HFFc6 (cell line): ENCODE results near the gene FAAP20. TPM values are rescaled to one million over a fixed set of nuclear protein-coding genes. Genes with fewer than 3 reads are reported as not detected.

Source experiments
- DNase-seq: peaks from one replicate; pipeline ENCODE4 v3.0.0-alpha.2; 2018
- H3K27ac Mint-ChIP-seq: 2 replicates; pipeline ENCODE4 v1.8.0; 2020; ENCODE audit warnings: mild to moderate bottlenecking, mixed read lengths
- H3K27me3 Mint-ChIP-seq: 2 replicates; pipeline ENCODE4 v1.8.0; 2021; ENCODE audit warnings: mild to moderate bottlenecking, moderate library complexity, mixed read lengths; ENCODE audit not compliant: insufficient read depth
- H3K36me3 Mint-ChIP-seq: 2 replicates; pipeline ENCODE4 v1.8.0; 2021; ENCODE audit warnings: low read depth, mixed read lengths
- H3K4me1 Mint-ChIP-seq: 2 replicates; pipeline ENCODE4 v1.8.0; 2020; ENCODE audit warnings: low read depth, mixed read lengths
- H3K4me3 Mint-ChIP-seq: 2 replicates; pipeline ENCODE4 v1.8.0; 2020; ENCODE audit warnings: mild to moderate bottlenecking, moderate library complexity, mixed read lengths
- H3K9me3 Mint-ChIP-seq: 2 replicates; pipeline ENCODE4 v1.8.0; 2020; ENCODE audit warnings: mild to moderate bottlenecking, mixed read lengths
- CTCF ChIP-seq: fragments of 200-600 bp; sonication (generic); IDR thresholded peaks from 2 replicates; pipeline ENCODE4 v1.5.0; 2021; ENCODE audit warnings: antibody characterized with exemption, mild to moderate bottlenecking
- total RNA-seq, 6 experiments: library from RNA; stranded (reverse); fragmentation: NEBNext Ultra II Directional; extraction: Animal tissue kit (Norgen Biotek cat#: 25700); gene quantifications; 2 replicates in 1 of 6; 3 replicates in 5 of 6; pipeline ENCODE4 v1.2.3, GENCODE V29; 2021

The FAAP20 gene
- total RNA-seq, 6 experiments from 2014 or later: 75.3 to 97.4 (median 82.7) TPM

GRCh38 chr1:2229037-2229864 lies 34.7 kb upstream of the FAAP20 start:
- peak; percentile 35; the same call in 1 of the 2 replicates for TF ChIP-seq CTCF
- no peaks in the 10 kb centered on the region for H3K9me3 Mint-ChIP-seq
- peaks cover 26% of the 10 kb centered on the region for H3K36me3 Mint-ChIP-seq
- peak; percentile 49 for DNase-seq
- H3K27me3 Mint-ChIP-seq: peaks cover 4% of the 10 kb centered on the region
- peaks cover 39% of the 10 kb centered on the region for H3K4me1 Mint-ChIP-seq
- peak overlapping the region; percentile 98 for H3K4me3 Mint-ChIP-seq
- peak overlapping the region; percentile 95 for H3K27ac Mint-ChIP-seq

- no peaks in the 10 kb centered on the region for H3K9me3 Mint-ChIP-seq
- H3K4me1 Mint-ChIP-seq: peaks cover 33% of the 10 kb centered on the region
- peak overlapping the region; percentile 95 for H3K27ac Mint-ChIP-seq
- peak overlapping the region; percentile 98 for H3K4me3 Mint-ChIP-seq
- no peak for TF ChIP-seq CTCF
- H3K36me3 Mint-ChIP-seq: peaks cover 26% of the 10 kb centered on the region
- H3K27me3 Mint-ChIP-seq: peaks cover 4% of the 10 kb centered on the region
- DNase-seq: no peak
These were observed 34.1 kb upstream of the FAAP20 start for GRCh38 chr1:2228694-2229036.

- H3K4me3 Mint-ChIP-seq: peak within 1 kb of the TSS; percentile 98
These were observed 33.6 kb upstream of the FAAP20 start, which contains the start of gene SKI for GRCh38 chr1:2228157-2228594. Gene SKI (plus strand): TSS chr1:2228319. CDS start chr1:2228767, 448 bp downstream.

DNA sequence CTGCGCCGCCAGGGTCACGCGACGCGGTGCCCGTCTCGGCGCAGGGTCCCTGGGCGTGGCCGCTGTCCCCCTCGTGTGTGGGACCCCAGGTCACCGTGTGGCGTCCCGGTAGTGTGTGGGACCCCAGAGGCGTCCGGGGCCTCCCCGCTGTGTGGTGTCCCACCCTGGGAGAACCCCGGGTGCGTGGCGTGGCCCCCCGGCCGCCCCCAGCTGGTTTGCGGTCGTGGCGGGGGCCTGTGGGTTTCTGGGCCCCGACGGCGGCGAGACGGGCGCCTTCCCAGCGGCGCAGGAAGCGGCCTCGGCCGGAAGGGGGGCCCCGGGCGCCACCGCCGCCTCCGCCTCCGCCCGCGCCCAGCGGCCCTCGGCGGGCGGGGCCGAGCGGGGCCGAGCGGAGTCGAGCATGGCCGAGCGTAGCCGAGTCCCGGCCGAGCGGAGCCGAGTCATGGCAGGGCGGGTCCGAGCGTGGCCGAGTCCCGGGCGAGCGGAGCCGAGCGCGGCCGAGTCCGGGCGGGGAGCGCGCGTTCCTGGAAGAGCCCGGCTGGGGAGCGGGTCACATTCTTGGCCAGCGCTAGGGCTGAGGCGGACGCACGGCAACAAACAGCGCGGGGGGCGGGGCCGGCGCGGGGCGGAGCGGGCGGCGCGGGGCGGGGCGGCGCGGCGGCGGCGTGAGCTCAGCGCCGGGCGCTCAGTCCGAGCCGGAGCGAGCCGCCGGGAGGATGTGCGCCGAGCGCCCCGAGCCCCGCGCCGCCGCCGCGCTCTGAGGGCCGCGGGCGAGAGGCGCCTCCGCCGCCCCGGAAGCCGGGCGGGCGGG lies 33.0 kb upstream of the FAAP20 start:
- peak; percentile 93 for DNase-seq
- peaks cover 22% of the 10 kb centered on the region for H3K4me1 Mint-ChIP-seq
- TF ChIP-seq CTCF: peak; percentile 28; the same call in 1 of the 2 replicates
- H3K27ac Mint-ChIP-seq: no peak overlapping the region
- peaks cover 7% of the 10 kb centered on the region for H3K27me3 Mint-ChIP-seq
- H3K9me3 Mint-ChIP-seq: no peaks in the 10 kb centered on the region
- H3K36me3 Mint-ChIP-seq: peaks cover 26% of the 10 kb centered on the region
- no peak overlapping the region for H3K4me3 Mint-ChIP-seq

More at GRCh38 chr1:2228157-2228594, 33.6 kb upstream of the FAAP20 start, which contains the start of gene SKI:
- Mint-ChIP-seq H3K4me1 (peaks cover 28% of the 10 kb centered on the region), H3K9me3 (no peaks in the 10 kb centered on the region), H3K27ac (peak within 1 kb of the TSS; percentile 95), H3K36me3 (peaks cover 26% of the 10 kb centered on the region), H3K27me3 (peaks cover 4% of the 10 kb centered on the region)
- no peak for TF ChIP-seq CTCF
- no peak for DNase-seq

DNA sequence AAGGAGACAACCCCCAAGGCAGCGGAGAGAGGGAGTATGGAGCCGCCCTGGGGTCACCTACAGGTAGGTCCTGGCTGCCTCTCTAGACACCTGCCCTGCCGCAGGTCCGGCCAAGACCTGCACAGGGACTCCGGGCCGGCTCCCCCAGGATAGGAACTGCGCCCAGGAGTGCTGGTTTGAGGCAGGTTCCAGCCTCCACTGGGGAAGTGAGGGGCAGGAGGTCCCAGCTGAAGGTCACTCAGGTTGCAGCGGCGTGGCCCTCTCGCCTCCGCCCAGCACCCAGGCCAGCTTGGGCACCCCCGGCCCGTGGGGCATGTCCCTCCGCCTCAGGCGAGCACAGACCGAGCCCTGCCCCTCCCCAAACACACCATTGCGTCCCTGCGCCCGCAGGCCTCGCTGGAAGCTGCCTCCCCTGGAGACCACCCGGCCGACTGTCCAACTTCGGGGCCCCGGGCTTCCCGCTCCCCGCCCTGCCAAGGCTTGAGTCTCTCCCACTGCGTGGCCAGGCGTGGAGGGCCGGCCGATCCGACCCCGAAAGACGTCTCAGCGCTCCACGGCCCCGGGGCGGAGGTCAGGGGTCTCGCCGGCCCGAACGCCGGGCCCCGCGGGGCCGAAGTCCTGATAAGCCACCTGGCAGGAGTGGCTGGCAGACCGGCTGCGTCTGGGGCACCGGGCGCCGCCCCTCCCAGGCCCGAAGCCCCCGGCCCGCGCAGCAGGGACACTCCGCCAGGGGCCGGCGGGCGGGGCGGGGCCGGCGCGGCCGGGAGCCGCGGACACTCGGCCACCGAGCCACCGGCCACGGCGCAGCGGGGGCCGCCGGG lies 32.2 kb upstream of the FAAP20 start:
- H3K27ac Mint-ChIP-seq: peak overlapping the region; percentile 79
- H3K4me1 Mint-ChIP-seq: peaks cover 14% of the 10 kb centered on the region
- peak overlapping the region; percentile 68 for H3K4me3 Mint-ChIP-seq
- DNase-seq: no peak
- no peaks in the 10 kb centered on the region for H3K9me3 Mint-ChIP-seq
- H3K27me3 Mint-ChIP-seq: peaks cover 7% of the 10 kb centered on the region
- no peak for TF ChIP-seq CTCF
- H3K36me3 Mint-ChIP-seq: peaks cover 22% of the 10 kb centered on the region
